Adipocyte (in vitro differentiated cells): ENCODE results near the gene LMF1.

Experiments
- DNase-seq: peaks from one replicate; pipeline ENCODE4 v3.0.0-alpha.2; 2015; ENCODE audit warnings: low read depth
- H3K27me3 ChIP-seq: replicated peaks from 2 replicates; pipeline ENCODE4 v1.7.0; 2013; ENCODE audit warnings: mild to moderate bottlenecking, low read length, moderate library complexity; ENCODE audit not compliant: control insufficient read depth, insufficient read depth
- H3K36me3 ChIP-seq: 2 replicates; pipeline ENCODE4 v1.7.0; 2013; ENCODE audit warnings: low read length, mild to moderate bottlenecking, moderate library complexity; ENCODE audit not compliant: control insufficient read depth, insufficient read depth, severe bottlenecking
- H3K4me1 ChIP-seq: 2 replicates; pipeline ENCODE4 v1.7.0; 2013; ENCODE audit warnings: mild to moderate bottlenecking, low read length, moderate library complexity; ENCODE audit not compliant: control insufficient read depth, insufficient read depth
- H3K4me3 ChIP-seq: 2 replicates; pipeline ENCODE4 v1.7.0; 2013; ENCODE audit warnings: mild to moderate bottlenecking, low read length, moderate library complexity
- H3K9ac ChIP-seq: 2 replicates; pipeline ENCODE4 v1.7.0; 2013; ENCODE audit warnings: mild to moderate bottlenecking, low read length, moderate library complexity
- H3K9me3 ChIP-seq: 2 replicates; pipeline ENCODE4 v1.7.0; 2013; ENCODE audit warnings: mild to moderate bottlenecking, low read length, moderate library complexity; ENCODE audit not compliant: control insufficient read depth

LMF1 gene

DNA sequence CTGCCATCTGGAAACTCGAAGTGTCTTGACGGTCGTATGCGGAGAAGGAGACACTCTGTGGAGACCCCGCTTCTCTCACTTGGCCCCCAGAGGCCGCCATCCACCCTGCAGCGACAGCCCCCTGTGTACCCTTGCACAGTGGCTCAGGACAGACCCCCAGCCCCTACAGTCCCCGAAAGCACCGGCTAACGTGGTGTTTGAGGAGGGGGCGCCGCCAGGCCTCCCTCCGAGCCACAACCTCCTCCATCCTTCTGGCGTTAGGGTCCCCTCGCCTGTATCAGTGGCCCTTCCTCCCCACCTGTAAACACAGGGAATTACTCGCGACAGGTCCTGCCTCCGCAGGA is 73.6 kb downstream of the LMF1 start:
- H3K9me3 ChIP-seq: no peaks in the 10 kb centered on the region
- no peaks in the 10 kb centered on the region for H3K27me3 ChIP-seq
- H3K36me3 ChIP-seq: peaks cover under 1% of the 10 kb centered on the region
- DNase-seq: no peak
- no peaks in the 10 kb centered on the region for H3K4me1 ChIP-seq
- no peak overlapping the region for H3K4me3 ChIP-seq
- no peak overlapping the region for H3K9ac ChIP-seq

GRCh38 chr16:896261-897199 is 74.3 kb downstream of the LMF1 start:
- no peaks in the 10 kb centered on the region for H3K4me1 ChIP-seq
- no peak overlapping the region for H3K4me3 ChIP-seq
- no peak overlapping the region for H3K9ac ChIP-seq
- peaks cover 7% of the 10 kb centered on the region for H3K36me3 ChIP-seq
- H3K9me3 ChIP-seq: no peaks in the 10 kb centered on the region
- no peaks in the 10 kb centered on the region for H3K27me3 ChIP-seq
- DNase-seq: no peak

DNA sequence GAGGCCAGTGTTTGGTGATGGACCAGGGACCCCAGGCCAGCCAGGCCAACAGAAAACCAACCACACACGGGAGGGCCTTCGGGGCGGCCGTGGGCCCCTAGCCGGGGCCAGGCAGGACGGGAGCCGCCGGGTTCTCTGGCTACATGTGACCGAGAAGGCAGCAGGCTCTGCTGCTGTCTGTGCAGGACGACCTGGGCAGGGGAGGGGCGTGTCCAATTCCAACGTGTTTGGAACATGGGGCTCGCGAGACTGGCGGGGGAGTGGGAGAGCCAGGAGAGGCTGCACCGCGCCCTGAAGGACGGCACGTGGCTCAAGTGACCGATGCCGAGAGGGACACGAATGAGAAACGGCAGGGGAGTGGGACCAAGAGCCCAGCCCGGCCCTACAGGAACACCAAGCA is 75.4 kb downstream of the LMF1 start:
- no peak for DNase-seq
- no peak overlapping the region for H3K9ac ChIP-seq
- no peak overlapping the region for H3K4me3 ChIP-seq
- no peaks in the 10 kb centered on the region for H3K9me3 ChIP-seq
- no peaks in the 10 kb centered on the region for H3K4me1 ChIP-seq
- peaks cover 7% of the 10 kb centered on the region for H3K36me3 ChIP-seq
- H3K27me3 ChIP-seq: no peaks in the 10 kb centered on the region

DNA sequence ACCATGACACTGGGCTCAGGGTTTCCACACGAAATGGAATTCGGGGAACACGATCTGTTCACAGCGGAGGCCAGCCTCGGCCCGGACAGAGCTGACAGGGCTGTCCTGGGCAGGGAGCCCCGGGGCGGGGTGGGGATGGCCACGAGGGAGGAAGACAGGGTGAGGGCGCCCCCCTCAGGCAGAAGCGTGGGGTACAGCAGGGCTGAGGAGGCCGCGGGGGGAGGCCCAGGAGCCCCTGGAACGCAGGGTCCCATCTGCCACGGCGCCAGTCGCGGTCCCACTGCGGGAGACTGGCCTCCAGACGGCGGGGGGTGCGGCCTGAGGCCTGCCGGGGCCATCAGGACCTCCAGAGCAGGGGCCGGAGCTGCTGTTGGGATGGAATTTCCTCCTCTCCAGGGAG is 75.9 kb downstream of the LMF1 start:
- Histone ChIP-seq H3K4me1 (no peaks in the 10 kb centered on the region), H3K9me3 (no peaks in the 10 kb centered on the region), H3K4me3 (no peak overlapping the region), H3K36me3 (peaks cover 7% of the 10 kb centered on the region), H3K9ac (no peak overlapping the region), H3K27me3 (no peaks in the 10 kb centered on the region)
- DNase-seq: no peak

- Histone ChIP-seq H3K9ac (no peak overlapping the region), H3K36me3 (peaks cover 7% of the 10 kb centered on the region), H3K4me3 (no peak overlapping the region), H3K4me1 (no peaks in the 10 kb centered on the region), H3K27me3 (no peaks in the 10 kb centered on the region), H3K9me3 (no peaks in the 10 kb centered on the region)
- no peak for DNase-seq
Observed at GRCh38 chr16:894136-894535, 76.6 kb downstream of the LMF1 start.

- H3K27me3 ChIP-seq: no peaks in the 10 kb centered on the region
- no peak for DNase-seq
- no peaks in the 10 kb centered on the region for H3K4me1 ChIP-seq
- no peaks in the 10 kb centered on the region for H3K9me3 ChIP-seq
- no peak overlapping the region for H3K4me3 ChIP-seq
- peaks cover 11% of the 10 kb centered on the region for H3K36me3 ChIP-seq
- H3K9ac ChIP-seq: no peak overlapping the region
Observed at GRCh38 chr16:893360-893759, 77.4 kb downstream of the LMF1 start.

GRCh38 chr16:892536-893255 is 78.1 kb downstream of the LMF1 start:
- peaks cover 11% of the 10 kb centered on the region for H3K36me3 ChIP-seq
- H3K4me3 ChIP-seq: no peak overlapping the region
- peak; percentile 12 for DNase-seq
- H3K4me1 ChIP-seq: no peaks in the 10 kb centered on the region
- H3K9me3 ChIP-seq: no peaks in the 10 kb centered on the region
- no peak overlapping the region for H3K9ac ChIP-seq
- no peaks in the 10 kb centered on the region for H3K27me3 ChIP-seq

GRCh38 chr16:892006-892405 is 78.8 kb downstream of the LMF1 start:
- H3K9me3 ChIP-seq: no peaks in the 10 kb centered on the region
- H3K9ac ChIP-seq: no peak overlapping the region
- peaks cover 11% of the 10 kb centered on the region for H3K36me3 ChIP-seq
- H3K27me3 ChIP-seq: no peaks in the 10 kb centered on the region
- no peak overlapping the region for H3K4me3 ChIP-seq
- DNase-seq: no peak
- peaks cover 2% of the 10 kb centered on the region for H3K4me1 ChIP-seq

- peaks cover 11% of the 10 kb centered on the region for H3K36me3 ChIP-seq
- H3K4me3 ChIP-seq: no peak overlapping the region
- DNase-seq: no peak
- no peaks in the 10 kb centered on the region for H3K27me3 ChIP-seq
- no peak overlapping the region for H3K9ac ChIP-seq
- no peaks in the 10 kb centered on the region for H3K9me3 ChIP-seq
- H3K4me1 ChIP-seq: peaks cover 4% of the 10 kb centered on the region
Observed at GRCh38 chr16:891353-891740, 79.4 kb downstream of the LMF1 start.

- Histone ChIP-seq H3K36me3 (peaks cover 11% of the 10 kb centered on the region), H3K4me1 (peaks cover 4% of the 10 kb centered on the region), H3K27me3 (no peaks in the 10 kb centered on the region), H3K9me3 (no peaks in the 10 kb centered on the region), H3K9ac (no peak overlapping the region), H3K4me3 (no peak overlapping the region)
- DNase-seq: no peak
Observed at GRCh38 chr16:890716-891352, 80.0 kb downstream of the LMF1 start.

DNA sequence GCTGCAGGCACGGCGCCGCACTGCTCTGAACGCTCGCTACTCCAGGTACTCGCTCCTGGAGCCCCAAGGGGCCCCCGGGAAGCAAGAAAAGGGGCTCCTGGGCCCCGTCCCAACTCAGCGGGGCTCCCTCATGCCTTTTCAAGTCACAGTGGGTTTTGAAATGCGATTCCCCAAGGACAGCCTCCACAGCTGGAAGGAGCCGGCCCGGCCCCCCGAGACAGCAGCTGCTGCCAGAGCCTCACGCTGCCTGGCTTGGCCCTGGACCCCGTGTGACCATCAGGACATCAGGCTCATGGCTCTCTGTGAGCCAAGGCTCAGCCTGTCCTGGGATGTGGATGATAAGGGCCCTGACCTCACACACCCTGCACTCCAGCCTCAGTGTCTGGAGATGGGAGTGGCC is 80.6 kb downstream of the LMF1 start:
- peaks cover 11% of the 10 kb centered on the region for H3K36me3 ChIP-seq
- H3K27me3 ChIP-seq: no peaks in the 10 kb centered on the region
- peaks cover 4% of the 10 kb centered on the region for H3K4me1 ChIP-seq
- peaks cover 4% of the 10 kb centered on the region for H3K9me3 ChIP-seq
- H3K4me3 ChIP-seq: no peak overlapping the region
- H3K9ac ChIP-seq: no peak overlapping the region
- no peak for DNase-seq
